Mesenchymal stem cell (in vitro differentiated cells and primary cell): ENCODE results near the gene USP31.

Experiments
- DNase-seq: peaks from one replicate; pipeline ENCODE4 v3.0.0-alpha.2; 2013
- H2AFZ ChIP-seq: one replicate; pipeline ENCODE4 v1.6.1; 2013; ENCODE audit warnings: low read depth, mild to moderate bottlenecking, control low read depth, inconsistent platforms, low read length, moderate library complexity
- H2AK5ac ChIP-seq: 2 replicates; pipeline ENCODE4 v1.6.1; 2013; ENCODE audit warnings: low read length, moderate library complexity, mild to moderate bottlenecking, inconsistent platforms; ENCODE audit not compliant: severe bottlenecking
- H2BK120ac ChIP-seq: one replicate; pipeline ENCODE4 v1.6.1; 2013; ENCODE audit warnings: low read depth, mild to moderate bottlenecking, inconsistent platforms, low read length, moderate library complexity
- H2BK12ac ChIP-seq, 2 experiments: one replicate each; pipeline ENCODE4 v1.6.1; 2013; ENCODE audit warnings: inconsistent platforms in 2 of 2, low read length in 2 of 2, mild to moderate bottlenecking in 2 of 2, moderate library complexity in 2 of 2, control low read depth in 1 of 2
- H2BK15ac ChIP-seq: one replicate; pipeline ENCODE4 v1.6.1; 2013; ENCODE audit warnings: mild to moderate bottlenecking, low read depth, inconsistent platforms; ENCODE audit not compliant: poor library complexity, severe bottlenecking
- H2BK5ac ChIP-seq: 2 replicates; pipeline ENCODE4 v1.6.1; 2013; ENCODE audit warnings: low read depth, mild to moderate bottlenecking, low read length, control low read depth, inconsistent platforms; ENCODE audit not compliant: poor library complexity, severe bottlenecking
- H3K14ac ChIP-seq, 2 experiments: one replicate each; pipeline ENCODE4 v1.6.1; 2013; ENCODE audit warnings: inconsistent platforms in 2 of 2, low read length in 2 of 2, control low read depth in 1 of 2, mild to moderate bottlenecking in 1 of 2, moderate library complexity in 1 of 2
- H3K18ac ChIP-seq, 2 experiments: one replicate each; pipeline ENCODE4 v1.6.1; 2013; ENCODE audit warnings: inconsistent platforms in 2 of 2, low read length in 2 of 2, control low read depth in 1 of 2, low read depth in 1 of 2, mild to moderate bottlenecking in 1 of 2
- H3K23ac ChIP-seq, 2 experiments: one replicate each; pipeline ENCODE4 v1.6.1; 2013; ENCODE audit warnings: inconsistent platforms in 2 of 2, low read length in 2 of 2, mild to moderate bottlenecking in 2 of 2, moderate library complexity in 2 of 2, control low read depth in 1 of 2
- H3K27ac ChIP-seq: 2 replicates; pipeline ENCODE4 v1.5.1; 2013; ENCODE audit warnings: mild to moderate bottlenecking, moderate library complexity, low read length, control low read depth, inconsistent platforms; ENCODE audit not compliant: poor library complexity, severe bottlenecking
- H3K27me3 ChIP-seq, 2 experiments: 2 replicates each; pipeline versions ENCODE4 v1.6.1 to v1.7.0; 2013; ENCODE audit warnings: low read length in 2 of 2, mild to moderate bottlenecking in 2 of 2, moderate library complexity in 2 of 2, control low read depth in 1 of 2, inconsistent platforms in 1 of 2; ENCODE audit not compliant: control insufficient read depth in 1 of 2, insufficient read depth in 1 of 2
- H3K36me3 ChIP-seq, 2 experiments: 2 replicates each; pipeline versions ENCODE4 v1.6.1 to v1.7.0; 2013; ENCODE audit warnings: low read length in 2 of 2, control low read depth in 1 of 2, inconsistent platforms in 1 of 2, low read depth in 1 of 2, mild to moderate bottlenecking in 1 of 2; ENCODE audit not compliant: insufficient read depth in 2 of 2, control insufficient read depth in 1 of 2
- H3K4ac ChIP-seq, 2 experiments: one replicate each; pipeline ENCODE4 v1.6.1; 2013; ENCODE audit warnings: inconsistent platforms in 2 of 2, low read length in 2 of 2, mild to moderate bottlenecking in 2 of 2, moderate library complexity in 2 of 2, control low read depth in 1 of 2, low read depth in 1 of 2
- H3K4me1 ChIP-seq: 2 replicates; pipeline ENCODE4 v1.6.1; 2013; ENCODE audit warnings: low read depth, low read length, control low read depth; ENCODE audit not compliant: control insufficient read depth, insufficient read depth
- H3K4me2 ChIP-seq: 2 replicates; pipeline ENCODE4 v1.6.1; 2013; ENCODE audit warnings: low read length, mild to moderate bottlenecking, inconsistent platforms; ENCODE audit not compliant: poor library complexity, severe bottlenecking
- H3K4me3 ChIP-seq, 2 experiments: 2 replicates each; pipeline versions ENCODE4 v1.5.1 to v1.7.0; 2013; ENCODE audit warnings: low read length in 2 of 2, mild to moderate bottlenecking in 2 of 2, control low read depth in 1 of 2, low read depth in 1 of 2; ENCODE audit not compliant: insufficient read depth in 1 of 2
- H3K79me1 ChIP-seq: replicated peaks from 2 replicates; pipeline ENCODE4 v1.6.1; 2013; ENCODE audit warnings: mild to moderate bottlenecking, control low read depth, low read length, inconsistent platforms; ENCODE audit not compliant: poor library complexity, severe bottlenecking
- H3K9ac ChIP-seq: 2 replicates; pipeline ENCODE4 v1.7.0; 2013; ENCODE audit warnings: mild to moderate bottlenecking, low read length, moderate library complexity
- H3K9me3 ChIP-seq: 2 replicates; pipeline ENCODE4 v1.7.0; 2013; ENCODE audit warnings: mild to moderate bottlenecking, low read length; ENCODE audit not compliant: control insufficient read depth
- H4K8ac ChIP-seq: one replicate; pipeline ENCODE4 v1.6.1; 2013; ENCODE audit warnings: inconsistent platforms, mild to moderate bottlenecking, low read length, moderate library complexity
- H4K91ac ChIP-seq: one replicate; pipeline ENCODE4 v1.6.1; 2013; ENCODE audit warnings: mild to moderate bottlenecking, low read length, inconsistent platforms
- WGBS: methylation state at CpG from one replicate; pipeline ENCODE4 v1.1.7; 2013; ENCODE audit warnings: mixed read lengths; 5-methylcytosine and 5-hydroxymethylcytosine counted together

USP31 gene

DNA sequence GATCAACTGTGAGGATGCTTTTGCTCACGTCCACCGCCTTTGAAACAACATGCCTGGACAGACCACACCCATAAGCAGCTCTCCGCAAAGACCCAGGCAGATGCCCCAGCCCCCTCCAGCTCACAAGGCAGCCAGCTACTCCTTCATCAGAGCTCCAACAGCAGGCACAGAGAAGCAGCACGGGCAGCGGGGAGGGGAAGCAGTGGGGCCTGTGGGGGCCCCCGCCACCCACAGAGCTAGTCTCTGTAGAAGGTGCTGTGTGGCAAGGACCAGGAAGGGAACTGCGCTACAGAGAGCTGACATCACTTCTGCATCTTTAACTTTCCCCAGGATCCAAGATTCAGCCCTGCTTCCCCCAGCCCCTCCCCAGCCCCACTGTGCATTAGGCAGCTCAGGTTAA, 23.3 kb upstream of the USP31 start:
- Histone ChIP-seq H2BK12ac (no peak overlapping the region), H3K4me1 (no peaks in the 10 kb centered on the region), H2BK5ac (no peak overlapping the region), H4K8ac (no peak overlapping the region), H3K79me1 (no peaks in the 10 kb centered on the region), H3K4ac (no peak overlapping the region), H4K91ac (no peak overlapping the region), H3K27me3 (peaks cover 3 to 4% of the 10 kb centered on the region in 2 experiments), H3K4me2 (no peak overlapping the region), H2AK5ac (no peak overlapping the region), H3K9ac (no peak overlapping the region), H3K18ac (no peak overlapping the region), H3K23ac (no peak overlapping the region), H2BK120ac (no peak overlapping the region), H3K14ac (no peak overlapping the region), H3K27ac (no peak overlapping the region), H3K9me3 (no peaks in the 10 kb centered on the region), H3K36me3 (no peaks in the 10 kb centered on the region), H2AFZ (no peak overlapping the region), H3K4me3 (no peak overlapping the region), H2BK15ac (no peak overlapping the region)
- 85% methylated on average over 5 of the region's 7 CpGs for WGBS
- no peak for DNase-seq

DNA sequence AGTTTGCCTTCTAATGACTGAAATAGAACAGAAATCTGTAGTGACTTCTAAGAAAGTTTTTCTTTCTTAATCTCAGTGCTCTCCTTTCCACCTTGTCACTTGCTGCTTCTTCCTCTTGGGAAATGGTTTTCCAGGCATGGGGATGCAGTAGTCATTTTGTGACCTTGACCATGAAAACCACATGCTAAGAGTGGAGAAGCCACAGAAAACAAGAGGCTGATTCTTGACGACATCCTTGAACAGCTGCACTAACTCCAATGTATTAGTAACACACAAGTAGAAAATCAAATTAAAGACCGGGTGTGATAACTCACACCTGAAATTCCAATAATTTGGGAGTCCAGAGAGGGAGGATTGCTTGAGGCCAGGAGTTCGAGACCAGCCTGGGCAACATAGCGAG, 15.5 kb upstream of the USP31 start:
- no CpG with 5 or more reads among the region's 4 CpGs for WGBS
- H3K23ac ChIP-seq = no peak overlapping the region

DNA sequence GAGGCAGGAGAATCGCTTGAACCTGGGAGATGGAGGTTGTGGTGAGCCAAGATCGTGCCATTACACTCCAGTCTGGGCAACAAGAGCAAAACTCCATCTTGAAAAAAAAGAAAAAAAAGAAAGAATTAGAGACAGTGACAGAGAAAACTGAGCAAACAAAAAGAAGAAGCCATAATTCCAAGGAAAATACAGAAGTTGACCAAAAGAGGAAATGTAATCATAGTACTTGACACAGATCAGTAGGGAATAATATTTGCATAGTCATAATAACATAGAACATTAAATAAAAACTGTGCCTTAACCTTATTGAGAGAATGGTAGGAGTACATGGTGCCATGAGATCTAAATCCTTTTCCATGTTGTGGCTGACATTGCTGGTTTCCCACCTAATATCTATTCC, 14.7 kb upstream of the USP31 start:
- H2AFZ ChIP-seq = no peak overlapping the region
- no peak overlapping the region for H3K4me2 ChIP-seq
- no peaks in the 10 kb centered on the region for H3K79me1 ChIP-seq
- peaks cover 5% of the 10 kb centered on the region for H3K9me3 ChIP-seq
- no peaks in the 10 kb centered on the region for H3K36me3 ChIP-seq
- H2BK15ac ChIP-seq = no peak overlapping the region
- no peak overlapping the region for H3K27ac ChIP-seq
- H3K18ac ChIP-seq = no peak overlapping the region
- no peak overlapping the region for H3K4ac ChIP-seq
- H3K4me1 ChIP-seq = no peaks in the 10 kb centered on the region
- no peak overlapping the region for H2BK12ac ChIP-seq
- H3K27me3 ChIP-seq = peaks cover 0 to 4% of the 10 kb centered on the region in 2 experiments
- H3K23ac ChIP-seq = no peak overlapping the region
- no peak overlapping the region for H2BK120ac ChIP-seq
- no peak for DNase-seq
- no peak overlapping the region for H3K9ac ChIP-seq
- no peak overlapping the region for H3K14ac ChIP-seq
- H4K91ac ChIP-seq = no peak overlapping the region
- H4K8ac ChIP-seq = no peak overlapping the region
- no peak overlapping the region for H2AK5ac ChIP-seq
- H2BK5ac ChIP-seq = no peak overlapping the region
- WGBS = 63% methylated on average over 1 of the region's 2 CpGs
- no peak overlapping the region for H3K4me3 ChIP-seq

More for the DNA sequence above, 15.5 kb upstream of the USP31 start:
- Histone ChIP-seq H3K4ac (no peak overlapping the region), H3K18ac (no peak overlapping the region), H3K36me3 (no peaks in the 10 kb centered on the region), H3K9ac (no peak overlapping the region), H2AFZ (no peak overlapping the region), H2AK5ac (no peak overlapping the region), H3K79me1 (no peaks in the 10 kb centered on the region), H2BK12ac (no peak overlapping the region), H3K4me2 (no peak overlapping the region), H3K14ac (no peak overlapping the region), H2BK120ac (no peak overlapping the region), H3K9me3 (peaks cover 5% of the 10 kb centered on the region), H2BK15ac (no peak overlapping the region), H3K27ac (no peak overlapping the region), H3K27me3 (peaks cover 0 to 4% of the 10 kb centered on the region in 2 experiments), H2BK5ac (no peak overlapping the region), H4K91ac (no peak overlapping the region), H3K4me1 (no peaks in the 10 kb centered on the region), H4K8ac (no peak overlapping the region), H3K4me3 (no peak overlapping the region)
- no peak for DNase-seq

DNA sequence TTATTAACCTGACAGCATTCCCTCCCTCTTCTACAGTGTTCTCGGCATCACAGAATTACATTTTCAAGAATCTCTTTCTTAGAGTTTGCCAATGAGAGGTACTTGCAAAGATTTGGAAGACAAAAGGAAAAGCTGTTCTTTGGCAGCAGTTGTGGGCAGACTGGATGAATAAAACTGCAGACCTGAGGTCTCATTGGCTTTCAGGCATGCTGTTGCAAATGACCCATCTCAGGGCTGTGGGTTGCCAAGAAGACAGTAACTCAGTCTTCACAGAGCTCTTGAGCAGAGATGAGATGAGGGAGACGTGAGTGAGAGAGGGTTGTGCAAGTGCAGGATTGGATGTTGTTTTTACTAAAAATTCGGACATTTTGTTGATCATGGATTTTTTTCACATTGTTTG, 11.3 kb upstream of the USP31 start:
- no peak overlapping the region for H3K18ac ChIP-seq
- WGBS = 77% methylated on average over 3 of the region's 3 CpGs
- H2BK5ac ChIP-seq = no peak overlapping the region
- H2AFZ ChIP-seq = no peak overlapping the region
- H3K36me3 ChIP-seq = no peaks in the 10 kb centered on the region
- no peak overlapping the region for H2BK120ac ChIP-seq
- no peak overlapping the region for H4K91ac ChIP-seq
- no peak overlapping the region for H3K4me2 ChIP-seq
- no peak for DNase-seq
- no peaks in the 10 kb centered on the region for H3K79me1 ChIP-seq
- no peak overlapping the region for H2BK12ac ChIP-seq
- no peak overlapping the region for H3K23ac ChIP-seq
- H3K27ac ChIP-seq = no peak overlapping the region
- no peaks in the 10 kb centered on the region for H3K4me1 ChIP-seq
- H3K4me3 ChIP-seq = no peak overlapping the region
- H3K9ac ChIP-seq = no peak overlapping the region
- H3K27me3 ChIP-seq = peaks cover 2 to 11% of the 10 kb centered on the region in 2 experiments
- H3K9me3 ChIP-seq = peaks cover 5% of the 10 kb centered on the region
- H2BK15ac ChIP-seq = no peak overlapping the region
- H3K14ac ChIP-seq = no peak overlapping the region
- no peak overlapping the region for H3K4ac ChIP-seq
- H4K8ac ChIP-seq = no peak overlapping the region
- no peak overlapping the region for H2AK5ac ChIP-seq
